Fibroblast of pulmonary artery (primary cell): ENCODE measurements around the gene GATAD2B.

ENCODE experiments used
- DNase-seq: peaks from one replicate; pipeline ENCODE4 v3.0.0-alpha.2; 2010; ENCODE audit warnings: low read depth
- H3K4me3 ChIP-seq: replicated peaks from 2 replicates; pipeline ENCODE4 v1.5.1; 2011; ENCODE audit warnings: low read depth, mild to moderate bottlenecking, control low read depth, low read length, moderate library complexity
- CTCF ChIP-seq: IDR thresholded peaks from 2 replicates; pipeline ENCODE4 v1.5.1; 2011; ENCODE audit warnings: mild to moderate bottlenecking, control low read depth, low read length, inconsistent platforms; ENCODE audit errors: missing control alignments

GATAD2B gene

DNA sequence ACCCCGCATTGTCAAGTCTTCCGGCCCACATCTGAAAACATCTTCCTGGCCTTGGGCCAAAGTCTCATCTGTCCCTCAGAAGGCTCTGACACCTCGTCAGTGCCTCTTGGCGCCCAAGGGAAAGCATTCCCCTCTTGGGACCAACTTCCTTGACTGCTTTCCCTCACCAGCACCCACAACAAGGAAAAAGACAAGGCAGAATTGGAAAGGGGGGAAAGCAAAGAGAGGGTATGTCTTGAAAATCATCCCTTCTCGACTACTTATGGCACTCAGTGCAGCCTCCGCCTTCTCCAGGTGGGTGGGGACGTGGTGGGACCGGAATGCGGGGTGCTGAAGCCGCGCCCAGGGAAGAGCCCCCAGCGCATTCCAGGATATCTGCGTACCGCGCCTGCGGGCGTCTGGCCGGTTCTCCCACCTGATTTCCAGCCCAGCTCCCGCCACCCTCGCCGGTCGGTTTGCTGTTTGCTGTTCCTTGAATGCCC, 41.1 kb upstream of the GATAD2B start:
- DNase-seq = no peak
- TF ChIP-seq CTCF = no peak
- H3K4me3 ChIP-seq = peak overlapping the region; percentile 87

DNA sequence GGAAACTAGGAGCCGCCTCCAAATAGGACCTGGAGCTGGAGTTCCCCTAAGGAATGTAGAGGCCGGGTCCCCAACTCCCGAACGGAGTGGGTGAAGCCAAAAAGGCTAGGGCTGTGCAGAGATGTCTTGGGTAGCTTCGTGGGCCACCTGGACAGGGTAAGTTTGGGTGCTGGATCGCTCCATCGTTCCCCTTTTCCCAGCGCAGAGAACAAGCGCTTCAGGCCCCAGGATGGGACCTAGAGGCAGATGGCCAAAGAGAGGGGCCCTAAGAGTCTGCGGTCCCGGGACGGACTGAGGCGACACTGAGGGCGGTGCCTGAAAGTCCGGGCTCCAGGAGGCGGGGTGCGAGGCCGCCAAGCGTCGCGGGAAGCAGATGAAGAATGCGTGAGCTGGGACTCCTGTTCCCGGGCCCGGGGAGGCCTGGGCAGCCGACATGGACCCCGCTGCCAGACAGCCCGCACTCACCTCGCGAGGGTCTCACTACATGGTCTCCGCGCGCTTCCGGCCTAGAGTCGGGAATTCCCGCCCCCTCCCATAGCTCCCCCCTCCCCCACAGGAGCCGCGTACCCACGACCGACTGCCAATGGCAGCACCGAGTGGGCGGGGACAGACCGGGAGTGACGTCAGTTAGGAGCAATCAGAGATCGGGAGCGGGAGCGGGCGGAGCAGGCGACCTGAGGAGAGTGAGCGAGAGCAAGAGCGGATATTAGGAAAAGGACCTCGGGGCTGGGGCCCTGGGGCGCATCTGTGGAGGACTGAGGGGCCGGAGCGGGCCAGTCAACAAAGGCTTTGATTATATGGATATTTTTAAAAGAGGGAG, 40.5 kb upstream of the GATAD2B start, which contains the start of gene SLC39A1:
Gene SLC39A1, minus strand, starts transcription at position 508 of the 820 bp plus-strand sequence. CDS start 822 bp downstream, outside the sequence.
- TF ChIP-seq CTCF = no peak
- DNase-seq = peak; percentile 96
- H3K4me3 ChIP-seq = peak within 1 kb of the TSS; percentile 87

- TF ChIP-seq CTCF = no peak
- DNase-seq = peak; percentile 48
- peak overlapping the region; percentile 87 for H3K4me3 ChIP-seq
Observed at GRCh38 chr1:153962088-153963029, 39.6 kb upstream of the GATAD2B start.

- TF ChIP-seq CTCF = no peak
- H3K4me3 ChIP-seq = peak overlapping the region; percentile 87
- DNase-seq = no peak
Observed at GRCh38 chr1:153961421-153961820, 38.6 kb upstream of the GATAD2B start.

GRCh38 chr1:153960206-153960605, 37.4 kb upstream of the GATAD2B start:
- no peak for DNase-seq
- TF ChIP-seq CTCF = no peak
- no peak overlapping the region for H3K4me3 ChIP-seq

DNA sequence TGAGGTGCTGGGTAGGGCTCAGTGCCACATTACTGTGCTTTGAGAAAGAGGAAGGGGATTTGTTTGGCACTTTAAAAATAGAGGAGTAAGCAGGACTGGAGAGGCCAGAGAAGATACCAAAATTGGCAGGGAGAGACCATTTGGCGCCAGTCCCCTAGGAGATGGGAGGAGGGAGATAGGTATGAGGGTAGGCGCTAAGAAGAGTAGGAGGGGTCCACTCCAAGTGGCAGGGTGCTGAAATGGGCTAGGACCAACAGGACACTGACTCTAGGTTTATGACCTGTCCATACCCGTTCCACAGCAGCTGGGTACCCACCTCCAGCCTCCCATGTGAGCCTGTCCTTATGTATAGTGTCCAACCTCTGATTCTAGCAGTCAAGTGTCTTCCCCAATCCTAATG, 36.7 kb upstream of the GATAD2B start:
- no peak for TF ChIP-seq CTCF

More for the DNA sequence above, 36.7 kb upstream of the GATAD2B start:
- no peak overlapping the region for H3K4me3 ChIP-seq
- no peak for DNase-seq
